Colonic mucosa (tissue), 4 donors: ENCODE data around the gene SUN5. TPM values are rescaled to one million over a fixed set of nuclear protein-coding genes. Genes with fewer than 3 reads are reported as not detected.
"Not testable (repeated sequence)": the region's sequence is repeated elsewhere in the genome, so short reads cannot be mapped to it uniquely, and the experiment has no call there.

Source experiments
- DNase-seq: peaks from one replicate; pipeline ENCODE4 v3.0.0-alpha.2; 2020
- H3K27ac ChIP-seq: fragments of 200-600 bp; one replicate; pipeline ENCODE4 v1.8.0; 2021
- H3K27me3 ChIP-seq: fragments of 200-600 bp; one replicate; pipeline ENCODE4 v1.8.0; 2021
- H3K36me3 ChIP-seq: fragments of 200-600 bp; one replicate; pipeline ENCODE4 v1.8.0; 2021
- H3K4me1 ChIP-seq: fragments of 200-600 bp; one replicate; pipeline ENCODE4 v1.8.0; 2021; ENCODE audit warnings: mild to moderate bottlenecking
- H3K4me3 ChIP-seq: fragments of 200-600 bp; one replicate; pipeline ENCODE4 v1.8.0; 2021
- H3K9ac ChIP-seq, 2 donors: one replicate each; pipeline ENCODE4 v1.7.0; 2013; ENCODE audit warnings: control low read depth in 2 of 2, low read depth in 2 of 2, low read length in 2 of 2
- H3K9me3 ChIP-seq: fragments of 200-600 bp; one replicate; pipeline ENCODE4 v1.8.0; 2021
- CTCF ChIP-seq: fragments of 200-600 bp; IDR thresholded peaks from one replicate; pipeline ENCODE4 v1.8.0; 2022; ENCODE audit warnings: antibody characterized with exemption, mild to moderate bottlenecking
- intact Hi-C: fragments of 100-400 bp; cut with DNase I; formaldehyde crosslinking; loops from one replicate; pipeline ENCODE4 v1.14.1; 2022
- total RNA-seq, 2 donors: library from RNA; stranded (reverse); fragmentation: NEBNext Ultra II Directional in 1 of 2; extraction: Animal tissue kit (Norgen Biotek cat#: 25700) in 1 of 2; gene quantifications; one replicate each; pipeline ENCODE4 v1.2.1, GENCODE V29; 2021
- donor health status: healthy.
- donor health status: DM: no; HTN: no; CAD: no.
- donor health status: DM: no; HTN: no; CAD: no.

Gene SUN5, protein sequence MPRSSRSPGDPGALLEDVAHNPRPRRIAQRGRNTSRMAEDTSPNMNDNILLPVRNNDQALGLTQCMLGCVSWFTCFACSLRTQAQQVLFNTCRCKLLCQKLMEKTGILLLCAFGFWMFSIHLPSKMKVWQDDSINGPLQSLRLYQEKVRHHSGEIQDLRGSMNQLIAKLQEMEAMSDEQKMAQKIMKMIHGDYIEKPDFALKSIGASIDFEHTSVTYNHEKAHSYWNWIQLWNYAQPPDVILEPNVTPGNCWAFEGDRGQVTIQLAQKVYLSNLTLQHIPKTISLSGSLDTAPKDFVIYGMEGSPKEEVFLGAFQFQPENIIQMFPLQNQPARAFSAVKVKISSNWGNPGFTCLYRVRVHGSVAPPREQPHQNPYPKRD
- not detected for total RNA-seq

DNA sequence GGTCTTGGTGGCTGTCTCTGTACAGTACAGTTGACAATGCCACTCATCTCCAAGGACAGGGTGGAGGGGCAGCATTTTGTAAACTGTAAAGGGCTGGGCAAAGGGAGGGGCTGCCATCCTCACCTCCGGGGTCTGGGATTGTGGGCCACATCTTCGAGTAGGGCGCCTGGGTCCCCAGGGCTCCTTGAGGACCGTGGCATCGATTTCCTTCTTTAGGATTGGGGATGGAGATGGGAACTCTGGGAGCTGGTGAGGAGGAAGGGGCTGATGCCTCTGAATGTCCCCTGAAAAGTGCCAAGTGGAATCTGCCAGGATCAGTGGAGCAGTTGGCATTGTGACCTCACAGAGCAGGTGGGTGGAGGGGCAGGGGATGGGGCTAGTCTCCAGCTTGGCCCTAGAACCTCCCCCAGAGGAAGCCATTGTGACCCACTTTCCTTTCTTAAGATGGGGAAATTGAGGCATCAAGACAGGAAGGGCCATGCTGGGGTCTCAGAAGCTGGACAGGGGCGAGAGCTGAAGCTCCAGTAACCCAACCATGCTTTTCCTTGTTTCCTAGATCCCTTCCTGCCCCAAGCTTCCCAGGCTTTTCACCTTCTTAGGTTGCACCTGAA, at the start of gene SUN5:
Gene SUN5 (minus strand): TSS at position 293 of the 611 bp plus-strand sequence. CDS start 93 bp downstream, at position 200.
- TF ChIP-seq CTCF, result no peak
- Histone ChIP-seq H3K36me3 (no peaks in the 10 kb centered on the region), H3K27ac (no peak within 1 kb of the TSS), H3K4me1 (no peaks in the 10 kb centered on the region), H3K27me3 (no peaks in the 10 kb centered on the region), H3K9ac (no peak within 1 kb of the TSS), H3K4me3 (no peak within 1 kb of the TSS), H3K9me3 (no peaks in the 10 kb centered on the region)
- DNase-seq, result no peak
- intact Hi-C loops, result loop anchor here (10.0 kb wide), 1 partner anchor 209 kb away; no protein-coding TSS in a partner anchor

GRCh38 chr20:33053291-33054106, 49.3 kb upstream of the SUN5 start, which contains the start of gene BPIFB3:
BPIFB3 (plus strand) TSS chr20:33053903; CDS start chr20:33055436, 1,533 bp downstream.
- Histone ChIP-seq H3K36me3 (no peaks in the 10 kb centered on the region), H3K9me3 (no peaks in the 10 kb centered on the region), H3K27ac (no peak within 1 kb of the TSS), H3K4me3 (no peak within 1 kb of the TSS), H3K4me1 (no peaks in the 10 kb centered on the region), H3K9ac (no peak within 1 kb of the TSS), H3K27me3 (no peaks in the 10 kb centered on the region)
- DNase-seq, result no peak
- intact Hi-C loops, result no loop called here
- no peak for TF ChIP-seq CTCF

DNA sequence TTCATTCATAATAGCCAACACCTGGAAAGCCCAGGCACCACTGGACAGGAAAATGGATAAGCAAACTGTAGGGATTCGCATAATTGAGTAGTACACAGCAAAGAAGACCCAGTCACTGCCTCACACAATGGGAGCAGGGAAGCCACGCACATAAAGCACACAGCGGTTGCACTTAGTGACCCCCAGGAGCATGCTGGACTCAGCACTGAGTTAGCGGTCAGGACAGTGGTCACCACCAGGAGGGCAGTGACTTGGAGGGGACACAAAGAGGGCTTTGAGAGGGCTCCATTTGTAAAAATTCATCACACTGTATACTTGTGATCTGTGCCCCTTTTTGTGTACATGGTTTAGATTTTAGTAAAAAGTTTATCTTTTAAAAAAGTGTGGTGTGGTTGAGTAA, 47.1 kb upstream of the SUN5 start:
- no peaks in the 10 kb centered on the region for H3K27me3 ChIP-seq
- no peak for TF ChIP-seq CTCF
- no peak for DNase-seq
- intact Hi-C loops, result no loop called here
- no peaks in the 10 kb centered on the region for H3K9me3 ChIP-seq
- no peak overlapping the region for H3K9ac ChIP-seq
- H3K4me1 ChIP-seq, result no peaks in the 10 kb centered on the region
- no peak overlapping the region for H3K27ac ChIP-seq
- H3K4me3 ChIP-seq, result no peak overlapping the region
- no peaks in the 10 kb centered on the region for H3K36me3 ChIP-seq

GRCh38 chr20:33046412-33046811, 42.2 kb upstream of the SUN5 start:
- no peaks in the 10 kb centered on the region for H3K4me1 ChIP-seq
- no peaks in the 10 kb centered on the region for H3K36me3 ChIP-seq
- no peak for TF ChIP-seq CTCF
- H3K9ac ChIP-seq, result no peak overlapping the region
- intact Hi-C loops, result no loop called here
- H3K4me3 ChIP-seq, result no peak overlapping the region
- DNase-seq, result no peak
- H3K27me3 ChIP-seq, result no peaks in the 10 kb centered on the region
- no peak overlapping the region for H3K27ac ChIP-seq
- no peaks in the 10 kb centered on the region for H3K9me3 ChIP-seq

- H3K27me3 ChIP-seq, H3K4me3 ChIP-seq, H3K9ac ChIP-seq, intact Hi-C loops, H3K27ac ChIP-seq, H3K9me3 ChIP-seq, H3K4me1 ChIP-seq, DNase-seq, H3K36me3 ChIP-seq: not testable (repeated sequence)
Measured at GRCh38 chr20:33045129-33045721, 41.0 kb upstream of the SUN5 start.
